Measurements from ENCODE around the gene CEACAM18. TPM values are rescaled to one million over a fixed set of nuclear protein-coding genes. Genes with fewer than 3 reads are reported as not detected.

Gene CEACAM18
- total RNA-seq (2012; rRNA removed) (not detected in 2 replicates), polyA plus RNA-seq (2012; rRNA removed) (not detected in 2 replicates), Bru-seq, nascent RNA (not detected), BruChase-seq, experiment 1, labeled RNA remaining after a 6-hour chase (not detected), BruChase-seq, experiment 2, labeled RNA remaining after a 2-hour chase (not detected)
- polyA plus RNA-seq (2012; cell fraction: cytosol; rRNA removed): not detected in 2 replicates
- not detected in 2 replicates for polyA plus RNA-seq (2012; cell fraction: nucleus; rRNA removed; ENCODE audit: low replicate concordance)
- long read RNA-seq: 0 reads

GRCh38 chr19:51478381-51479234, at the start of gene CEACAM18:
TSS of gene CEACAM18 (plus strand) at chr19:51478539.
- no peaks in the 10 kb centered on the region for H3K36me3 ChIP-seq (ENCODE audit: control insufficient read depth, insufficient read depth, low read length)
- no peak within 1 kb of the TSS for H4K8ac ChIP-seq (ENCODE audit: low read depth in 2 of 2, low read length in 2 of 2)
- no peak within 1 kb of the TSS for H3K4me2 ChIP-seq (ENCODE audit: low read depth, low read length)
- no peak within 1 kb of the TSS for H3K9ac ChIP-seq (ENCODE audit: low read depth, low read length)
- ChIA-PET POLR2A (ENCODE audit: unreplicated experiment) (no interaction called here), CTCF (no interaction called here)
- no peaks in the 10 kb centered on the region for H3K9me1 ChIP-seq (ENCODE audit: insufficient read depth, low read length)
- H3K9me3 ChIP-seq (ENCODE audit: control insufficient read depth, insufficient read depth, low read length): peaks cover 14% of the 10 kb centered on the region; the same call in 1 of the 2 replicates
- no peak within 1 kb of the TSS for H2AFZ ChIP-seq (replicated peaks; ENCODE audit: low read length, poor library complexity)
- H2AK5ac ChIP-seq (ENCODE audit: low read depth, low read length): no peak within 1 kb of the TSS
- H2BK20ac ChIP-seq (ENCODE audit: low read depth, low read length): no peak within 1 kb of the TSS
- WGBS, 2 experiments (ENCODE audit: extremely low coverage in 2 of 2, insufficient read length in 1 of 2): 13% methylated on average over 2 of the region's 17 CpGs; no CpG with 5 or more reads in 1 of the 2 experiments
- H3K27me3 ChIP-seq (ENCODE audit: control insufficient read depth, insufficient read depth, low read length): no peaks in the 10 kb centered on the region
- dilution Hi-C loops (cut with HindIII; ENCODE audit: low sequenced_read_pairs, unreplicated experiment): no loop called here
- no peak within 1 kb of the TSS for H3K4me3 ChIP-seq (ENCODE audit: insufficient read depth, low read depth, low read length)
- intact Hi-C loops (cut with micrococcal nuclease): no loop called here
- no peak within 1 kb of the TSS for H3K4ac ChIP-seq (ENCODE audit: low read depth, low read length)
- no TSS peak for BruUV-seq (replicated peaks)
- DNase-seq (no peak), ATAC-seq (ENCODE audit: low read depth) (no peak)
- no peak within 1 kb of the TSS for H3K27ac ChIP-seq (ENCODE audit: insufficient read depth, low read length)
- no peak within 1 kb of the TSS for H3K14ac ChIP-seq (replicated peaks; ENCODE audit: low read depth, low read length)
- in situ Hi-C loops (cut with MboI; ENCODE audit: low sequenced_read_pairs): no loop called here
- no peaks in the 10 kb centered on the region for H3K4me1 ChIP-seq (ENCODE audit: control insufficient read depth, insufficient read depth, low read length)
- no peak within 1 kb of the TSS for H2BK15ac ChIP-seq (ENCODE audit: low read depth, low read length)
- no peak within 1 kb of the TSS for H3K23ac ChIP-seq (ENCODE audit: low read depth, low read length)
- H3K56ac ChIP-seq (ENCODE audit: extremely low read depth, insufficient read depth, low read length): no peak within 1 kb of the TSS
- no peak within 1 kb of the TSS for H3K18ac ChIP-seq (ENCODE audit: low read depth, low read length)
- no peak for TF ChIP-seq ELK1 (IDR thresholded peaks at IDR 0.05; ENCODE audit: borderline replicate concordance, low read depth, low read length)
- no peak for TF ChIP-seq MAZ (IDR thresholded peaks at IDR 0.05; ENCODE audit: borderline replicate concordance, low read depth, low read length)
- no peak for TF ChIP-seq POLR2A (IDR thresholded peaks at IDR 0.05; ENCODE audit: low read depth, low read length)
- no peak for TF ChIP-seq MXI1 (IDR thresholded peaks at IDR 0.05; ENCODE audit: borderline replicate concordance, low read depth, low read length)
- TF ChIP-seq CTCF (conservative IDR thresholded peaks at IDR 0.05; ENCODE audit: low read depth, low read length): no peak
- no peak for TF ChIP-seq BHLHE40 (IDR thresholded peaks at IDR 0.05; ENCODE audit: low read depth, low read length)
- no peak for TF ChIP-seq RCOR1 (IDR thresholded peaks at IDR 0.05; ENCODE audit: insufficient replicate concordance, low read length)
- no peak for TF ChIP-seq FOS (IDR thresholded peaks at IDR 0.05; ENCODE audit: low read depth, low read length)
- no peak for TF ChIP-seq CHD1 (IDR thresholded peaks at IDR 0.05; ENCODE audit: low read depth, low read length)
- no peak for TF ChIP-seq SMC3 (IDR thresholded peaks at IDR 0.05; ENCODE audit: low read depth, low read length)
- TF ChIP-seq RAD21 (IDR thresholded peaks at IDR 0.05; ENCODE audit: low read length): no peak
- H2BK120ac ChIP-seq (ENCODE audit: low read depth, low read length): no peak within 1 kb of the TSS
- H3K79me1 ChIP-seq (ENCODE audit: low read depth in 1 of 2, low read length in 2 of 2): no peaks in the 10 kb centered on the region
- no peak within 1 kb of the TSS for H2AK9ac ChIP-seq (replicated peaks; ENCODE audit: low read depth, low read length, poor library complexity)
- no peak within 1 kb of the TSS for H2BK5ac ChIP-seq (ENCODE audit: low read depth, low read length, poor library complexity, severe bottlenecking)
- no peaks in the 10 kb centered on the region for H4K20me1 ChIP-seq (ENCODE audit: insufficient read depth, low read length)
- no peak within 1 kb of the TSS for H4K91ac ChIP-seq (ENCODE audit: insufficient read depth, low read depth, low read length)
- H4K5ac ChIP-seq (ENCODE audit: low read depth, low read length): no peak within 1 kb of the TSS

All from IMR-90 (cell line).